Ascending aorta (tissue), 2 donors: ENCODE measurements around the gene APC. TPM values are rescaled to one million over a fixed set of nuclear protein-coding genes. Genes with fewer than 3 reads are reported as not detected.

ENCODE experiments used
- DNase-seq, 2 donors: peaks; one replicate each; pipeline ENCODE4 v3.0.0-alpha.2; 2019; ENCODE audit warnings: low spot score in 2 of 2
- H3K27ac ChIP-seq, 2 donors: fragments of 200-600 bp; sonication (generic); one replicate each; pipeline ENCODE4 v1.5.1; 2016 to 2017; ENCODE audit warnings: mild to moderate bottlenecking in 1 of 2
- H3K27me3 ChIP-seq: fragments of 200-600 bp; sonication (generic); one replicate; pipeline ENCODE4 v1.5.1; 2017
- H3K36me3 ChIP-seq, 2 donors: fragments of 200-600 bp; sonication (generic); one replicate each; pipeline ENCODE4 v1.5.1; 2016
- H3K4me1 ChIP-seq, 2 donors: fragments of 200-600 bp; sonication (generic); one replicate each; pipeline ENCODE4 v1.5.1; 2016 to 2017; ENCODE audit warnings: mild to moderate bottlenecking in 1 of 2
- H3K4me3 ChIP-seq, 2 donors: fragments of 200-600 bp; sonication (generic); one replicate each; pipeline ENCODE4 v1.5.1; 2016 to 2017; ENCODE audit warnings: mild to moderate bottlenecking in 1 of 2
- H3K9me3 ChIP-seq, 2 donors: fragments of 200-600 bp; sonication (generic); one replicate each; pipeline ENCODE4 v1.5.1; 2016
- intact Hi-C: fragments of 100-400 bp; cut with DNase I; formaldehyde crosslinking; loops from one replicate; pipeline ENCODE4 v1.15.1; 2023
- total RNA-seq: library from RNA; depleted of rRNA; stranded (reverse); fragments of >200 nt; gene quantifications from one replicate; pipeline ENCODE4 v1.1.0, GENCODE V29; 2016
- TF ChIP-seq, protein P1 (sequence below), 3 experiments: fragments of 200-600 bp in 2 of 3; fragments of 450-650 bp in 1 of 3; sonication (generic) in 2 of 3; IDR thresholded peaks; one replicate each; pipeline ENCODE4 v1.5.1; 2016 to 2019; ENCODE audit warnings: antibody characterized with exemption in 3 of 3, mild to moderate bottlenecking in 1 of 3, moderate library complexity in 1 of 3

APC gene
- total RNA-seq, 1 donor from 2014 or later, result 197 TPM

GRCh38 chr5:112823181-112823580 is 85.5 kb downstream of the APC start:
- Histone ChIP-seq H3K4me3 (no peak overlapping the region), H3K4me1 (no peaks in the 10 kb centered on the region), H3K36me3 (peaks cover 16 to 64% of the 10 kb centered on the region in 2 donors), H3K27me3 (no peaks in the 10 kb centered on the region), H3K27ac (no peak overlapping the region), H3K9me3 (no peaks in the 10 kb centered on the region)
- intact Hi-C loops, result no loop called here
- TF ChIP-seq, protein P1, sequence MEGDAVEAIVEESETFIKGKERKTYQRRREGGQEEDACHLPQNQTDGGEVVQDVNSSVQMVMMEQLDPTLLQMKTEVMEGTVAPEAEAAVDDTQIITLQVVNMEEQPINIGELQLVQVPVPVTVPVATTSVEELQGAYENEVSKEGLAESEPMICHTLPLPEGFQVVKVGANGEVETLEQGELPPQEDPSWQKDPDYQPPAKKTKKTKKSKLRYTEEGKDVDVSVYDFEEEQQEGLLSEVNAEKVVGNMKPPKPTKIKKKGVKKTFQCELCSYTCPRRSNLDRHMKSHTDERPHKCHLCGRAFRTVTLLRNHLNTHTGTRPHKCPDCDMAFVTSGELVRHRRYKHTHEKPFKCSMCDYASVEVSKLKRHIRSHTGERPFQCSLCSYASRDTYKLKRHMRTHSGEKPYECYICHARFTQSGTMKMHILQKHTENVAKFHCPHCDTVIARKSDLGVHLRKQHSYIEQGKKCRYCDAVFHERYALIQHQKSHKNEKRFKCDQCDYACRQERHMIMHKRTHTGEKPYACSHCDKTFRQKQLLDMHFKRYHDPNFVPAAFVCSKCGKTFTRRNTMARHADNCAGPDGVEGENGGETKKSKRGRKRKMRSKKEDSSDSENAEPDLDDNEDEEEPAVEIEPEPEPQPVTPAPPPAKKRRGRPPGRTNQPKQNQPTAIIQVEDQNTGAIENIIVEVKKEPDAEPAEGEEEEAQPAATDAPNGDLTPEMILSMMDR (IDR thresholded peaks at IDR 0.05), result no peak
- no peak for DNase-seq

DNA sequence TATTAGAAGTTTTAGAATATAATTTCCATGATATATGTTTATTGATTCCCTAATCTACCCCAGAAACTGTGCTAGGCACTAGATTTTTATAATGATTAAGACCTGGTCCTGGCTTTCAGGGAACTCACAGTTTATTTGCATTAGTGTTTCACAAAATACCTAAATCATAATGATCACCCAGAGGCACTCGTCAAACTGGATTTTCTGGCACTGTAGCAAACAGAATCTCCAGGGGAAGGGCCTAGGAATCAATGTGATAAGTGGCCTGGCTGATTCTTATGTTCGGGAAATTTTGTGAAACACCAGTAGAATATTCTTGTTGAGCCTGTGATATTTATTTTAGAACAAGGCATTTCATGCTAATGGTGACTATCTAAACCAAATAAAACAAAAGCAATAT is 86.0 kb downstream of the APC start:
- no peak for DNase-seq
- H3K36me3 ChIP-seq, result peaks cover 20 to 69% of the 10 kb centered on the region in 2 donors
- no peaks in the 10 kb centered on the region for H3K27me3 ChIP-seq
- H3K4me1 ChIP-seq, result no peaks in the 10 kb centered on the region
- H3K9me3 ChIP-seq, result no peaks in the 10 kb centered on the region
- H3K27ac ChIP-seq, result no peak overlapping the region
- H3K4me3 ChIP-seq, result no peak overlapping the region
- intact Hi-C loops, result no loop called here
- TF ChIP-seq, protein P1 (IDR thresholded peaks at IDR 0.05), result no peak

DNA sequence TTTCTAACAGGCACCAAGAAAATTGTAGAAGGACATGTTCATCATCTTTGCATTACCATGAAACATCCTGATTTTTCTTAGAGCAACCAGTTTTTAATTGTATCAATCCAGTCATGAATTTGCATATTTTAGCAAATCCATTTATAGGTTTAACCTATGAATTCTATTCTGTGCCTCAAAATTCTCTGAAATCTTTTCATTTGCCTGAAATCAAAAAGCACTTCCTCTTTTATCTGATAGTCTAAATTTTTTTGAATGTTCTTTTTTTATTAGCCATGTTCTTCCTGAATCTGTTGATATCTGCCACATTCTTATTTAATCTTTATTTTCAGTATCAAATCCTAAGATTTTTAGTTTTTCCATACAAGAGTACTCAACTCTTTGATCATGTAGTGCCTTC is 86.5 kb downstream of the APC start:
- no peak overlapping the region for H3K4me3 ChIP-seq
- DNase-seq, result no peak

DNA sequence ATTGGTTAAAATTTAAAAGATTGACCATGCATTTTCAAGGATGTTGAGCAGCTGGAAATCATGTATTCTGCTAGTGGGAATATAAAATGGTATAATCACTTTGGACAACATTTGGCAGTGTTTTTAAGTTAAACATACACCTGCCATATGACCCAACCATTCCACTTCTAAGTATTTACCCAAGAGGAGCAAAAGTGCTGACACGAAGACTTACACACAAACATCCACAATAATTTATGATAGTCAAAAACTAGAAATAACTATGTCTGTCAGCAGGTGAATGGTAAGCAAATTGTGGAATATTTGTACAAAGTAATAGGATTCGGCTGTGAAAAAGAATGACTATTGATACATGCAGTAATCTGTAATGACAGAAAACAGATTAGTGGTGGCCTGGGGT is 92.7 kb downstream of the APC start:
- intact Hi-C loops, result no loop called here
- Histone ChIP-seq H3K4me3 (no peak overlapping the region), H3K36me3 (peaks cover 30 to 67% of the 10 kb centered on the region in 2 donors), H3K9me3 (no peaks in the 10 kb centered on the region), H3K4me1 (no peaks in the 10 kb centered on the region), H3K27ac (no peak overlapping the region), H3K27me3 (no peaks in the 10 kb centered on the region)
- TF ChIP-seq, protein P1 (IDR thresholded peaks at IDR 0.05), result no peak
- DNase-seq, result no peak

More for the DNA sequence above, 86.5 kb downstream of the APC start:
- H3K27ac ChIP-seq, result no peak overlapping the region
- H3K36me3 ChIP-seq, result peaks cover 24 to 74% of the 10 kb centered on the region in 2 donors
- intact Hi-C loops, result no loop called here
- no peaks in the 10 kb centered on the region for H3K27me3 ChIP-seq
- H3K9me3 ChIP-seq, result no peaks in the 10 kb centered on the region
- no peaks in the 10 kb centered on the region for H3K4me1 ChIP-seq
- TF ChIP-seq, protein P1 (IDR thresholded peaks at IDR 0.05), result no peak

GRCh38 chr5:112833971-112834370 is 96.3 kb downstream of the APC start:
- H3K9me3 ChIP-seq, result no peaks in the 10 kb centered on the region
- TF ChIP-seq, protein P1 (IDR thresholded peaks at IDR 0.05), result no peak
- H3K27ac ChIP-seq, result no peak overlapping the region
- intact Hi-C loops, result no loop called here
- H3K4me3 ChIP-seq, result no peak overlapping the region
- no peaks in the 10 kb centered on the region for H3K27me3 ChIP-seq
- DNase-seq, result no peak
- H3K4me1 ChIP-seq, result no peaks in the 10 kb centered on the region
- peaks cover 30 to 71% of the 10 kb centered on the region in 2 donors for H3K36me3 ChIP-seq

- Histone ChIP-seq H3K4me1 (no peaks in the 10 kb centered on the region), H3K4me3 (no peak overlapping the region), H3K27ac (no peak overlapping the region), H3K9me3 (no peaks in the 10 kb centered on the region), H3K27me3 (no peaks in the 10 kb centered on the region), H3K36me3 (peaks cover 0 to 3% of the 10 kb centered on the region in 2 donors)
- no peak for DNase-seq
- TF ChIP-seq, protein P1 (IDR thresholded peaks at IDR 0.05), result no peak
- intact Hi-C loops, result no loop called here
Measured at GRCh38 chr5:112844489-112844888, 106.8 kb downstream of the APC start.
